Measurements from ENCODE around the gene RPL28. TPM values are rescaled to one million over a fixed set of nuclear protein-coding genes. Genes with fewer than 3 reads are reported as not detected.

Gene RPL28
- total RNA-seq, 1 experiment from 2014 or later = 2,505 TPM

- Mint-ChIP-seq H3K4me1 (peaks cover 13% of the 10 kb centered on the region), H3K27me3 (ENCODE audit: low read depth) (peaks cover 26% of the 10 kb centered on the region), H3K36me3 (peaks cover 21% of the 10 kb centered on the region), H3K9me3 (no peaks in the 10 kb centered on the region), H3K4me3 (peak within 1 kb of the TSS; percentile 83), H3K27ac (peak within 1 kb of the TSS; percentile 100)
- ATAC-seq (peak; percentile 89), DNase-seq (ENCODE audit: low spot score) (peak; percentile 100)
- ChIA-PET CTCF (interaction anchor here (0.6 to 2.4 kb wide), 32 partner anchors 9 to 1321 kb away, joined by 3 to 35 read pairs (median 4); partner anchors contain the start of genes COX6B2, DNAAF3, HSPBP1 and PPP1R12C), POLR2A (interaction anchor here (0.7 to 2.1 kb wide), 30 partner anchors 10 to 1359 kb away, joined by 3 to 28 read pairs (median 4); partner anchors contain the start of genes COX6B2, FIZ1, HSPBP1 and ISOC2)
- no peak for TF ChIP-seq CREB1 (CRISPR knock-in tag; IDR thresholded peaks at IDR 0.05)
- TF ChIP-seq ZNF317 (CRISPR knock-in tag; IDR thresholded peaks at IDR 0.05; ENCODE audit: borderline replicate concordance, low read depth) = no peak
- no peak for TF ChIP-seq ZNF532 (CRISPR knock-in tag; IDR thresholded peaks at IDR 0.05; ENCODE audit: borderline replicate concordance)
- no peak for TF ChIP-seq ZMAT4 (CRISPR knock-in tag; IDR thresholded peaks at IDR 0.05)
- no peak for TF ChIP-seq FOXP1 (CRISPR knock-in tag; IDR thresholded peaks at IDR 0.05; ENCODE audit: borderline replicate concordance)
- no peak for TF ChIP-seq TEAD4 (CRISPR knock-in tag; IDR thresholded peaks at IDR 0.05)
- no peak for TF ChIP-seq PRRX2 (CRISPR knock-in tag; IDR thresholded peaks at IDR 0.05)
- peak; percentile 94 for TF ChIP-seq SP1 (CRISPR knock-in tag; conservative IDR thresholded peaks at IDR 0.05)
- TF ChIP-seq MLX (CRISPR knock-in tag; IDR thresholded peaks at IDR 0.05) = no peak
- TF ChIP-seq RELA (CRISPR knock-in tag; IDR thresholded peaks at IDR 0.05; ENCODE audit: borderline replicate concordance) = no peak
- peak; percentile 33; the same call in 1 of the 2 replicates for TF ChIP-seq CREM (CRISPR knock-in tag; IDR thresholded peaks at IDR 0.05)
- TF ChIP-seq ZNF423 (CRISPR knock-in tag; IDR thresholded peaks at IDR 0.05) = no peak
- peak; percentile 74 for TF ChIP-seq E2F5 (CRISPR knock-in tag; IDR thresholded peaks at IDR 0.05)
- TF ChIP-seq IRF1 (CRISPR knock-in tag; IDR thresholded peaks at IDR 0.05) = no peak
- TF ChIP-seq NFYB (CRISPR knock-in tag; conservative IDR thresholded peaks at IDR 0.05; ENCODE audit: low read depth) = peak; percentile 97
- TF ChIP-seq ZNF416 (CRISPR knock-in tag; IDR thresholded peaks at IDR 0.05) = no peak
- TF ChIP-seq GTF2I (CRISPR knock-in tag; conservative IDR thresholded peaks at IDR 0.05) = no peak
- TF ChIP-seq PRDM15 (CRISPR knock-in tag; IDR thresholded peaks at IDR 0.05) = no peak
- no peak for TF ChIP-seq SOX15 (CRISPR knock-in tag; IDR thresholded peaks at IDR 0.05)
- no peak for TF ChIP-seq ZNF396 (CRISPR knock-in tag; IDR thresholded peaks at IDR 0.05; ENCODE audit: borderline replicate concordance)
- TF ChIP-seq ZBTB21 (CRISPR knock-in tag; IDR thresholded peaks at IDR 0.05; ENCODE audit: borderline replicate concordance) = no peak
- no peak for TF ChIP-seq ZNF263 (CRISPR knock-in tag; IDR thresholded peaks at IDR 0.05; ENCODE audit: low read depth)
- no peak for TF ChIP-seq ATF2 (CRISPR knock-in tag; IDR thresholded peaks at IDR 0.05; ENCODE audit: borderline replicate concordance, low read depth)
- no peak for TF ChIP-seq ZNF232 (CRISPR knock-in tag; IDR thresholded peaks at IDR 0.05)
These were observed 46.4 kb upstream of the RPL28 start, which contains the start of gene KMT5C for GRCh38 chr19:55339105-55339888. TSS of gene KMT5C (plus strand) at chr19:55339876. CDS start at chr19:55341937, 2,061 bp downstream.
